K562 (cell line): ENCODE data around the gene EPC2. TPM values are rescaled to one million over a fixed set of nuclear protein-coding genes. Genes with fewer than 3 reads are reported as not detected.

Experiments used
- BRF1 ChIP-seq: IDR thresholded peaks from 3 replicates; pipeline ENCODE4 v1.6.1; 2011; ENCODE audit warnings: borderline replicate concordance, mild to moderate bottlenecking; ENCODE audit not compliant: insufficient read length; ENCODE audit errors: extremely low read depth
- C11orf30 ChIP-seq: fragments of 450-650 bp; IDR thresholded peaks from 2 replicates; pipeline ENCODE4 v1.6.1; 2016; ENCODE audit warnings: low read depth, mild to moderate bottlenecking
- ID3 ChIP-seq, 2 experiments: fragments of 250-450 bp in 1 of 2; fragments of 450-650 bp in 1 of 2; sonication (Bioruptor Pico) in 1 of 2; IDR thresholded peaks; 2 replicates each; pipeline versions ENCODE4 v1.6.1 to v1.8.0; 2016 to 2021; ENCODE audit warnings: mild to moderate bottlenecking in 2 of 2, moderate library complexity in 2 of 2, missing compliant biosample characterization in 1 of 2, missing genetic modification characterization in 1 of 2
- NR2C2 ChIP-seq, 2 experiments: fragments of 200-800 bp in 1 of 2; sonication (Bioruptor generic) in 1 of 2; sonication (generic) in 1 of 2; formaldehyde crosslinking in 1 of 2; IDR thresholded peaks; 2 replicates each; pipeline versions ENCODE4 v1.6.1 to v1.8.0; 2016 to 2022; ENCODE audit warnings: mild to moderate bottlenecking in 1 of 2, missing compliant biosample characterization in 1 of 2, missing genetic modification characterization in 1 of 2, missing genetic modification reagents in 1 of 2
- RAD21 ChIP-seq, 2 experiments: fragments of 250-450 bp in 1 of 2; fragments of 450-650 bp in 1 of 2; sonication (Bioruptor Pico) in 1 of 2; formaldehyde crosslinking in 1 of 2; IDR thresholded peaks in 1 of 2; conservative IDR thresholded peaks in 1 of 2; 2 replicates each; pipeline versions ENCODE4 v1.4.0 to v1.8.0; 2020 to 2022; ENCODE audit warnings: mild to moderate bottlenecking in 2 of 2, moderate library complexity in 1 of 2
- REST ChIP-seq, 2 experiments: fragments of 450-650 bp; formaldehyde crosslinking in 1 of 2; IDR thresholded peaks; 2 replicates each; pipeline versions ENCODE4 v1.4.0 to v1.6.1; 2014 to 2020; ENCODE audit warnings: mild to moderate bottlenecking in 2 of 2, borderline replicate concordance in 1 of 2, low read depth in 1 of 2
- TAF1 ChIP-seq: IDR thresholded peaks from 2 replicates; pipeline ENCODE4 v1.6.1; 2011; ENCODE audit warnings: mild to moderate bottlenecking, low read length, moderate library complexity; ENCODE audit not compliant: insufficient read depth, control insufficient read depth, severe bottlenecking; ENCODE audit errors: extremely low read depth
- polyA plus RNA-seq, 8 experiments: library from polyadenylated mRNA; depleted of rRNA in 4 of 8; stranded (reverse) in 5 of 8; unstranded in 3 of 8; fragments of >200 nt; fragmentation: Nextera tagmentation in 2 of 8; fragmentation: Illumina TruSeq in 1 of 8; extraction: Ambion mirVana in 2 of 8; extraction: Trizol in 1 of 8; gene quantifications; 2 replicates each; pipeline versions ENCODE4 v1.2.1 to v1.2.3, GENCODE V29; 2011 to 2014; ENCODE audit warnings: inconsistent platforms in 1 of 8, missing spikeins in 1 of 8
- total RNA-seq, 7 experiments: library from RNA; depleted of rRNA in 6 of 7; stranded (reverse); fragments of >200 nt in 6 of 7; fragmentation: Illumina TruSeq in 2 of 7; extraction: Trizol in 2 of 7; gene quantifications; 2 replicates each; pipeline versions ENCODE4 v1.2.1 to v1.2.3, GENCODE V29; 2011 to 2021; ENCODE audit warnings: low replicate concordance in 1 of 7

Gene EPC2
- total and polyA plus RNA-seq, 9 of the 15 experiments (the other 6 are each of a cell fraction or from before 2014, with no cell fraction given) = 7.0 to 35.8 (median 29.1) TPM

- peak; percentile 41; the same call in 1 of the 2 replicates for TF ChIP-seq REST (IDR thresholded peaks at IDR 0.05; ENCODE audit: borderline replicate concordance)
- no peak for TF ChIP-seq REST (CRISPR knock-in tag; IDR thresholded peaks at IDR 0.05; ENCODE audit: low read depth)
- no peak for TF ChIP-seq BRF1
- TF ChIP-seq RAD21 (CRISPR knock-in tag; conservative IDR thresholded peaks at IDR 0.05 in 1 of 2, IDR thresholded peaks at IDR 0.05 in 1 of 2) = peak; percentile 50 to 69
- no peak for TF ChIP-seq ID3 (CRISPR knock-in tag; IDR thresholded peaks at IDR 0.05)
- TF ChIP-seq ID3 (tag; IDR thresholded peaks at IDR 0.05) = no peak
- no peak for TF ChIP-seq TAF1
- no peak for TF ChIP-seq C11orf30
- TF ChIP-seq NR2C2 (CRISPR knock-in tag; IDR thresholded peaks at IDR 0.05) = no peak
- TF ChIP-seq NR2C2 (tag; IDR thresholded peaks at IDR 0.05) = no peak
Measured at GRCh38 chr2:148640767-148641166, 3.8 kb upstream of the EPC2 start (continued).
